Measurements from ENCODE around the gene ACTL8.

- no peak for TF ChIP-seq POLR2A (IDR thresholded peaks at IDR 0.05; ENCODE audit: low read depth, low read length)
- no peak for TF ChIP-seq POLR2AphosphoS5 (IDR thresholded peaks at IDR 0.05; ENCODE audit: low read depth, low read length)
- TF ChIP-seq TAF1 (IDR thresholded peaks at IDR 0.05; ENCODE audit: borderline replicate concordance, low read depth, low read length) = no peak
Observed at GRCh38 chr1:17816511-17816910, 61.4 kb downstream of the ACTL8 start.
